OCI-LY1 (cell line): ENCODE data around the gene PRKRA.

Experiments
- CTCF ChIP-seq: fragments of 200-600 bp; sonication (generic), shearing (Covaris generic); IDR thresholded peaks from 2 replicates; pipeline ENCODE4 v1.5.1; 2017; ENCODE audit warnings: mild to moderate bottlenecking, antibody characterized with exemption, low read length, moderate library complexity, mixed read lengths
- EZH2 ChIP-seq: fragments of 200-600 bp; sonication (generic), shearing (Covaris generic); IDR thresholded peaks from 2 replicates; pipeline ENCODE4 v1.8.0; 2017; ENCODE audit warnings: borderline replicate concordance, mixed run types, mild to moderate bottlenecking, antibody characterized with exemption, low read length, moderate library complexity, mixed read lengths

GRCh38 chr2:178485356-178485755, 34.4 kb upstream of the PRKRA start:
- no peak for TF ChIP-seq EZH2
- TF ChIP-seq CTCF, result no peak
